ENCODE measurements around the gene NMRK2.

The NMRK2 gene

DNA sequence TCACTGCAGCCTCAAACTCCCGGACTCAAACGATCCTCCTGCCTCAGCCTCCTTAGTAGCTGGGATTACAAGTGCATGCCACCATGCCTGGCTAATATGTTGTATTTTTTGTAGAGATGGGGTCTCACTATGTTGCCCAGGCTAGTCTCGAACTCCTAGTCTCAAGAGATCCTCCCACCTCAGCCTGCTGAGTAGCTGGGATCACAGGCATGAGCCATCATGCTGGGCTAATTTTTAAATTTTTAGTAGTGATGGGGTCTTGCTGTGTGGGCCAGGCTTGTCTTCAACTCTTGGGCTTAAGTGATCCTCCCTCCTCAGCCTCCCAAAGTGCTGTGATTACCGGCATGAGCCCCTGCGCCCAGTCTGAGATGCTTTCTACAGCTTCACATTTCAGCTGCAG is 37.1 kb upstream of the NMRK2 start:
- H2AFZ ChIP-seq (ENCODE audit: insufficient read depth, low read length, poor library complexity): no peak overlapping the region
- H3K4me2 ChIP-seq (ENCODE audit: low read length): no peak overlapping the region
- H2BK5ac ChIP-seq (ENCODE audit: low read depth, low read length, poor library complexity): no peak overlapping the region
- no peak overlapping the region for H4K12ac ChIP-seq (ENCODE audit: low read depth, low read length)
- no peak for DNase-seq
- H3K4me3 ChIP-seq (ENCODE audit: low read depth, low read length): no peak overlapping the region
- WGBS (ENCODE audit: extremely low coverage, insufficient coverage, insufficient read length): no CpG with 5 or more reads among the region's 5 CpGs
- H3K18ac ChIP-seq (ENCODE audit: low read length): no peak overlapping the region
- H2BK12ac ChIP-seq (ENCODE audit: low read length): no peak overlapping the region
- no peaks in the 10 kb centered on the region for H3K79me1 ChIP-seq (ENCODE audit: low read length)
- H2BK120ac ChIP-seq (ENCODE audit: insufficient read depth, low read length, poor library complexity): no peak overlapping the region
- no peak overlapping the region for H3K27ac ChIP-seq (ENCODE audit: low read depth, low read length)
- no peak overlapping the region for H3K14ac ChIP-seq (ENCODE audit: low read length)
- H3K4me1 ChIP-seq (ENCODE audit: control insufficient read depth in 1 of 2, insufficient read depth in 2 of 2, low read length in 2 of 2): no peaks in the 10 kb centered on the region
- H3K27me3 ChIP-seq (ENCODE audit: insufficient read depth, low read length): no peaks in the 10 kb centered on the region
- H3K4ac ChIP-seq (ENCODE audit: low read depth, low read length): no peak overlapping the region
- no peak overlapping the region for H2AK5ac ChIP-seq (ENCODE audit: low read length)
- no peak overlapping the region for H4K8ac ChIP-seq (ENCODE audit: low read depth, low read length)
- no peak overlapping the region for H4K91ac ChIP-seq (ENCODE audit: low read depth, low read length)
- H3K9me3 ChIP-seq (ENCODE audit: insufficient read depth, low read depth, low read length): peaks cover 1% of the 10 kb centered on the region
- H3K79me2 ChIP-seq (ENCODE audit: control insufficient read depth, insufficient read depth, low read length, poor library complexity): no peaks in the 10 kb centered on the region
- no peak overlapping the region for H3K23ac ChIP-seq (ENCODE audit: low read length)
- H3K9ac ChIP-seq (ENCODE audit: low read length): no peak overlapping the region
- H3K36me3 ChIP-seq (ENCODE audit: control insufficient read depth in 1 of 2, insufficient read depth in 2 of 2, low read length in 2 of 2): no peaks in the 10 kb centered on the region

DNA sequence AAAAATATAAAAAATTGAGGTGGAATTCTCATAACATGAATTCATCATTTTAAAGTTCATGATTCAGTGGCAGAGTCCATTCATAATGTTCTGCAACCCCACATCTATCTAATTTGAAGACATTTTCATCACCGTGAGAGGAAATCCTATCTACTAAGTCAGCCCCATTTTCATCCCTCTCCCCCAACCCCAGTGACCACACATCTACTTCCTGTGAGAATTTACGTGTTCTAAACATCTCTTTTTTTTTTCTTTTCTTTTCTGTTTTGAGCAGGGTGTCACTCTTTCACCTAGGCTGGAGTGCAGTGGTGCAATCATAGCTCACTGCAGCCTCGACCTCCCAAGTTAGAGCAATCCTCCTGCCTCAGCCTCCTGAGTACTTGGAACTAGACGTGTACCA is 34.9 kb upstream of the NMRK2 start:
- Histone ChIP-seq H3K9me3 (ENCODE audit: insufficient read depth, low read depth, low read length) (peaks cover 1% of the 10 kb centered on the region), H3K9ac (ENCODE audit: low read length) (no peak overlapping the region), H2AFZ (ENCODE audit: insufficient read depth, low read length, poor library complexity) (no peak overlapping the region), H3K4ac (ENCODE audit: low read depth, low read length) (no peak overlapping the region), H3K79me2 (ENCODE audit: control insufficient read depth, insufficient read depth, low read length, poor library complexity) (no peaks in the 10 kb centered on the region), H4K12ac (ENCODE audit: low read depth, low read length) (no peak overlapping the region), H4K8ac (ENCODE audit: low read depth, low read length) (no peak overlapping the region), H3K14ac (ENCODE audit: low read length) (no peak overlapping the region), H3K18ac (ENCODE audit: low read length) (no peak overlapping the region), H4K91ac (ENCODE audit: low read depth, low read length) (no peak overlapping the region), H3K27ac (ENCODE audit: low read depth, low read length) (no peak overlapping the region), H2BK120ac (ENCODE audit: insufficient read depth, low read length, poor library complexity) (no peak overlapping the region), H2BK5ac (ENCODE audit: low read depth, low read length, poor library complexity) (no peak overlapping the region), H3K79me1 (ENCODE audit: low read length) (no peaks in the 10 kb centered on the region), H3K4me3 (ENCODE audit: low read depth, low read length) (no peak overlapping the region), H2AK5ac (ENCODE audit: low read length) (no peak overlapping the region), H3K27me3 (ENCODE audit: insufficient read depth, low read length) (no peaks in the 10 kb centered on the region), H3K23ac (ENCODE audit: low read length) (no peak overlapping the region), H3K36me3 (ENCODE audit: control insufficient read depth in 1 of 2, insufficient read depth in 2 of 2, low read length in 2 of 2) (no peaks in the 10 kb centered on the region), H3K4me2 (ENCODE audit: low read length) (no peak overlapping the region), H2BK12ac (ENCODE audit: low read length) (no peak overlapping the region), H3K4me1 (ENCODE audit: control insufficient read depth in 1 of 2, insufficient read depth in 2 of 2, low read length in 2 of 2) (no peaks in the 10 kb centered on the region)
- WGBS (ENCODE audit: extremely low coverage, insufficient coverage, insufficient read length): no CpG with 5 or more reads among the region's 4 CpGs
- DNase-seq: no peak

DNA sequence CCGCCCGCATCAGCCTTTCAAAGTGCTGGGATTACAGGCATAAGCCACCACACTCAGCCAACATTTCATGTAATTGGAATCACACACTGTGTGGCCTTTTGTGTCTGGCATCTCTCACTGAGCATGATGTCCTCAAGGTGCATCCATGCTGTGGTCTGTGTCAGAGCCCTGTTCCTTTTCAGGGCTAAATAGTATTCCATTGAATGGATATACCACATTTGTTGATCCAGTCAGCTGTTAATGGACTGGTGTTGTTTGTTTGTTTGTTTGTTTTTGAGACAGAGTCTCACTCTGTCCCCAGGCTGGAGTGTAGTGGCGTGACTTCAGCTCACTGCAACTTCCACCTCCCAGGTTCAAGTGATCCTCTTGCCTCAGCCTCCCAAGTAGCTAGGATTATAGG is 34.4 kb upstream of the NMRK2 start:
- Histone ChIP-seq H3K27ac (ENCODE audit: low read depth, low read length) (no peak overlapping the region), H3K14ac (ENCODE audit: low read length) (no peak overlapping the region), H3K4me3 (ENCODE audit: low read depth, low read length) (no peak overlapping the region), H2BK5ac (ENCODE audit: low read depth, low read length, poor library complexity) (no peak overlapping the region), H3K18ac (ENCODE audit: low read length) (no peak overlapping the region), H3K27me3 (ENCODE audit: insufficient read depth, low read length) (no peaks in the 10 kb centered on the region), H3K4ac (ENCODE audit: low read depth, low read length) (no peak overlapping the region), H3K23ac (ENCODE audit: low read length) (no peak overlapping the region), H3K9ac (ENCODE audit: low read length) (no peak overlapping the region), H3K9me3 (ENCODE audit: insufficient read depth, low read depth, low read length) (peaks cover 1% of the 10 kb centered on the region), H3K36me3 (ENCODE audit: control insufficient read depth in 1 of 2, insufficient read depth in 2 of 2, low read length in 2 of 2) (no peaks in the 10 kb centered on the region), H3K79me2 (ENCODE audit: control insufficient read depth, insufficient read depth, low read length, poor library complexity) (no peaks in the 10 kb centered on the region), H3K4me2 (ENCODE audit: low read length) (no peak overlapping the region), H4K8ac (ENCODE audit: low read depth, low read length) (no peak overlapping the region), H2AK5ac (ENCODE audit: low read length) (no peak overlapping the region), H3K79me1 (ENCODE audit: low read length) (no peaks in the 10 kb centered on the region), H3K4me1 (ENCODE audit: control insufficient read depth in 1 of 2, insufficient read depth in 2 of 2, low read length in 2 of 2) (no peaks in the 10 kb centered on the region), H4K12ac (ENCODE audit: low read depth, low read length) (no peak overlapping the region), H2AFZ (ENCODE audit: insufficient read depth, low read length, poor library complexity) (no peak overlapping the region), H2BK120ac (ENCODE audit: insufficient read depth, low read length, poor library complexity) (no peak overlapping the region), H2BK12ac (ENCODE audit: low read length) (no peak overlapping the region), H4K91ac (ENCODE audit: low read depth, low read length) (no peak overlapping the region)
- no peak for DNase-seq
- WGBS (ENCODE audit: extremely low coverage, insufficient coverage, insufficient read length): no CpG with 5 or more reads among the region's 3 CpGs

DNA sequence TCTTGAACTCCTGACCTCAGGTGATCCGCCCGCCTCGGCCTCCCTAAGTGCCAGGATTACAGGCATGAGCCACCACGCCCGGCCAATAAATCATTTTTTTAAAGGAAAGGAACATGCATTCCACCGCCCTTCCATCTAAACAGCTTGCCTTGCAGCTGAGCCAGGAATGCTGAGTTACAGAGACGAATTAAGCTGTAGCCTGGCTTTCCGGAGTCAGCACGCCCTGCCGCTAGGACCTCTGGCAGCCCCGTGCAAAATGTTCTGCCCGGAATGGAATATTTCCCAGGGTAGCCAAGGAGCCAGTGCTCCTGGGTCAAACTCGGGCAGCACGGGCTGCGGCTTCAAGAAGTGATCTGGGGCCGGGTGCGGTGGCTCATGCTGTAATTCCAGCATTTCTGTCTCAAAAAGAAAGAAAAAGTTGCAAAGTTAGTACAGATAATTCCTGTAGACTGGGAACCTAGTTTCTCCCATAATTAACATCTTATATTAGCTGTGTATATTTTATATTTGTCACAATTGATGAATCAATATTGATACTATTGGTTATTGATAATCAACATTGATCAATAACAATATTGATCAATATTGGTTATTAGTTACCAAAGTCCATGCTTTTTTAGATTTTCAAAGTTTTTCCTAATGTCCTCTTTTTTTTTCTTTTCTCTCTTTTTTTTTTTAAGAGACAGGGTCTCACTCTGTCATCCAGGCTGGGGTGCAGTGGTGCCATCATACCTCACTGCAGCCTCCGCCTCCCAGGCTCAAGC is 33.2 kb upstream of the NMRK2 start:
- no peak overlapping the region for H3K18ac ChIP-seq (ENCODE audit: low read length)
- WGBS (ENCODE audit: extremely low coverage, insufficient coverage, insufficient read length): no CpG with 5 or more reads among the region's 18 CpGs
- no peak for DNase-seq

More for the DNA sequence above, 33.2 kb upstream of the NMRK2 start:
- H4K8ac ChIP-seq (ENCODE audit: low read depth, low read length): no peak overlapping the region
- H3K4ac ChIP-seq (ENCODE audit: low read depth, low read length): no peak overlapping the region
- no peaks in the 10 kb centered on the region for H3K36me3 ChIP-seq (ENCODE audit: control insufficient read depth in 1 of 2, insufficient read depth in 2 of 2, low read length in 2 of 2)
- peaks cover 1% of the 10 kb centered on the region for H3K9me3 ChIP-seq (ENCODE audit: insufficient read depth, low read depth, low read length)
- no peak overlapping the region for H3K27ac ChIP-seq (ENCODE audit: low read depth, low read length)
- no peak overlapping the region for H4K91ac ChIP-seq (ENCODE audit: low read depth, low read length)
- no peak overlapping the region for H4K12ac ChIP-seq (ENCODE audit: low read depth, low read length)
- no peak overlapping the region for H3K23ac ChIP-seq (ENCODE audit: low read length)
- H3K4me1 ChIP-seq (ENCODE audit: control insufficient read depth in 1 of 2, insufficient read depth in 2 of 2, low read length in 2 of 2): no peaks in the 10 kb centered on the region
- H2BK5ac ChIP-seq (ENCODE audit: low read depth, low read length, poor library complexity): no peak overlapping the region
- no peak overlapping the region for H3K14ac ChIP-seq (ENCODE audit: low read length)
- no peaks in the 10 kb centered on the region for H3K27me3 ChIP-seq (ENCODE audit: insufficient read depth, low read length)
- H3K4me2 ChIP-seq (ENCODE audit: low read length): no peak overlapping the region
- H3K79me2 ChIP-seq (ENCODE audit: control insufficient read depth, insufficient read depth, low read length, poor library complexity): no peaks in the 10 kb centered on the region
- H2BK120ac ChIP-seq (ENCODE audit: insufficient read depth, low read length, poor library complexity): no peak overlapping the region
- no peak overlapping the region for H2BK12ac ChIP-seq (ENCODE audit: low read length)
- no peak overlapping the region for H2AK5ac ChIP-seq (ENCODE audit: low read length)
- H3K79me1 ChIP-seq (ENCODE audit: low read length): no peaks in the 10 kb centered on the region
- H3K4me3 ChIP-seq (ENCODE audit: low read depth, low read length): no peak overlapping the region
- H3K9ac ChIP-seq (ENCODE audit: low read length): no peak overlapping the region
- H2AFZ ChIP-seq (ENCODE audit: insufficient read depth, low read length, poor library complexity): no peak overlapping the region
